HG02870 (cell line): ENCODE results near the gene OOSP4A.

Experiments used
- ATAC-seq: cut with Tn5 transposase; IDR thresholded peaks from one replicate; pipeline ENCODE4 v1.9.1; 2021; ENCODE audit warnings: mild to moderate bottlenecking, moderate library complexity; ENCODE audit not compliant: unreplicated experiment

Gene OOSP4A

GRCh38 chr11:59963733-59964132, at the start of gene OOSP4A:
Gene OOSP4A (plus strand): TSS chr11:59964033. CDS start chr11:59964033, 0 bp downstream.
- ATAC-seq: no peak

DNA sequence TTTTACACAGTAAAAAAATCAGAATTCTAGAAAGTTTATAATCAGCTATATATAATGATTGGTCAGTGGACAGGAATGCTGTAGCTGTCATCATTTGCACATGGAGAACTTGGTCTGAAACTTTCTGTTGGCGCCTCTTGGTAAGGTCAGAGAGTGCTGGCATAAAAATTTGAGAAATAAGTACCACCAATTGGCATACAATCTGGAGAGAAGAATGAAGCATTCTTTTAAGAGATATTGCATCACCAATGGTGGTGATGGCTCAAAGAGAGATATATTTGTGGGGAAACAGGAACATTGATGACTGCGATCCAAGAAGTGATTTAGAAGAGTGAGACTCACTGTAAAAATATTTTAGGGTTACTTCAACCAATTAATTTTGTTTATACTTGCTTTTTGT, 45.4 kb upstream of the OOSP4A start:
- ATAC-seq: no peak

GRCh38 chr11:59918987-59919589, 44.7 kb upstream of the OOSP4A start:
- ATAC-seq: no peak

- no peak for ATAC-seq
Measured at GRCh38 chr11:59923813-59924212, 40.0 kb upstream of the OOSP4A start.

DNA sequence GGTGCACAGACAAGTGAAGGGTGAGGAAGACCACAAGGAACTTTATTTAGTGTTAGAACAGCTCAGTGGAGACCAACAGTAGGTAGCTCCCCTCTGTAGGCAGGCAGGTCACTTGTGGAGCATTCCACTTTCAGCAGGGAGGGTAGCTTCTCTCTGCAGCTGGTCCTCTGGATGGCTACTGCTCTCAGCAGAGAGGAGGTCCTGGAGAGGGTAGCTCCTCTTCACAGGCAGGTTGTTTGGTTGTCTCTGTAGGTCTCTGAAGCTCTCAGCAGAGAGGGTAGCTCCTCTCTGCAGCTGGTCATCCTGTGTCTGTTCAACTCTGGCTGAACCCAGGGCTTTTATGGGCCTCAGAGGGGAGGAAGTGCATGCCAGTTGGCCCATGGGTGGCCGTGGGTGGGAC, 32.1 kb upstream of the OOSP4A start:
- no peak for ATAC-seq

DNA sequence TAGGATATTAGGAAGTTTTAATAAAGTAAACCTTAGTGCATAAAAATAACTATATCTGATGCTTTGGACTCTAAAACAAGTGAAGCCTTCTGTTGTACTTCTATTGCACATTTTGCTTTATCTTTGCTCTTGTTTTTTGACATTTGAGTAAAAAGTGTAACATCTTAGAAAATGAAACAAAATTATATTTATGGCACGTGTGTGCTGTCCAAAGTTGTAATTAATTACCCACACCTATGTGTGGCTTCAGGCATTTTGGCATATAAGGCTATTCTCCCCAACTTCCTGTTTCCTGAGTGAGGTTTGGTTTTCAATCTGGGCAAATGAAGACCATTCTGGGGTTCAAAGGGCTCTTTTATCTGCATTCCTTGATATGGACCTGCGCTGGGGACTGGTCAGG, 25.7 kb upstream of the OOSP4A start, which contains the start of gene OOSP1:
TSS of gene OOSP1 (plus strand) at position 301 of the 400 bp plus-strand sequence. CDS start at position 324, 23 bp downstream.
- ATAC-seq: no peak

DNA sequence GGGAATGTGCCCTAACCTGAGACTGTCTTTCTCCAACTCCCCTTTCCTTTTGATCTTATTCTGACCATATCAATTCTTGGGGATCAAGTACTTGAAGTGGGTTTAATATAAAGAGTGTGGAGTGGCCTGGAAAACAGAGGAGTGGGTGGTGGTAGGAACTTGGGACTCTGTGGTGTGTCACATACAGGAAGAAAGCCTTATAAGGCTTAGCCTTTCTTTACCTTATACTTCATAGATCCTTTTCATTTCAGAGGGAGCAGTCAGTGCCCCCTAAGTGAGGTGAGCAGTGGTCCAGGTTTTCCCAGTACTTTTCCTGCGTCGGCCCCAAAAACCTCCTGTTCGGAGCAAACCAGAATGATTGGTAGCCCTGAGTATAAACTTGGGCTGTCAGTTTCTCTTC, 25.1 kb upstream of the OOSP4A start:
- no peak for ATAC-seq

GRCh38 chr11:59939482-59939881, 24.4 kb upstream of the OOSP4A start:
- no peak for ATAC-seq

DNA sequence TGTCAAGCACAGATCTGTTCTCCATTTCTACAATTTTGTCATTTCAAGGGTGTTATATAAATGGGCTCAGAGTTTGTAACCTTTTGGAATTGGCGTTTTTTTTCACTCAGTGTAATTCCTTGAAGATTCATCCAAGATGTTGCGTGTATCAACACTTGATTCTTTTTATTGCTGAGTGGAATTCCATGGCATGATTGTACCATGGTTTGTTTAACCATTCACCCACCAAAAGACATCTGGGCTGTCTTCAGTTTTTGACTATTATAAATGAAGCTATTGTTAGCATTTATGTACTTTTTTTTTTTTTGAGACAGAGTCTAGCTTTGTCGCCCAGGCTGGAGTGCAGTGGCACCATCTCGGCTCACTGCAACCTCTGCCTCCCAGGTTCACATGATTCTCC, 22.7 kb upstream of the OOSP4A start:
- no peak for ATAC-seq

DNA sequence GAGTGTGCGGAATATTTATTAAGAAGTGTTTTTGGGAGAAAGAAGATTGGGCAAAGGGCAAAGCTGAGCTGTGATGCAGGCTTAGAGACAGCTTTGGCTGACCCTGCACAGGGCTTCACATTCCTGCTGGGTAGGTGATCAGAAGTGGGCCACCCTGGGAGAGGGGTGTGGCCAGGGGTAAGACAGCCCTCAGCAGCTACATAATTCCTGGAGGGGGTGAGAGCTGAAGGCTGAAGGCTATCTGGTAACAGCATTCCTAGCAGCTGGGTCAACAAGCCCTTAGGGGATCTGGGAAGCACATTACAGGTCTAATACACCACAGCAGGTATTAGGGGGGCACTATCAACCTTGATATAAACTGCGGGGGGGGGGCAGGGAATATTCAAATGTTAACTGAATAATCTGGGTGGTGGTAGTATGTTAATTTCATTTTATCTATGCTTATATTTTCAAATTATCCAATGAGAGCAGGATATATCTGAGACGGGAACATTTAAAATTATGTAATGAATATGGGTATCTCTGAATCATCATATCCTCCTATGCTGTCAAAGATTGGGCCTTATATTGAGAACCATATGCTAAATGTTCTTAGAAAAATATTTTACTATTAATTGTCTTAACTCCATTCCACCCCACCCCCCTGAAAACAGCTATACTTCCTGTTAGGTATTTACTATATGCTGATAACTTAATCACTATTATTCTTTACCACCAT, 19.7 kb upstream of the OOSP4A start:
- no peak for ATAC-seq

- no peak for ATAC-seq
Measured at GRCh38 chr11:59944720-59945119, 19.1 kb upstream of the OOSP4A start.

GRCh38 chr11:59953463-59954218, 10.2 kb upstream of the OOSP4A start:
- no peak for ATAC-seq

GRCh38 chr11:59954219-59954847, 9.5 kb upstream of the OOSP4A start:
- ATAC-seq: no peak

DNA sequence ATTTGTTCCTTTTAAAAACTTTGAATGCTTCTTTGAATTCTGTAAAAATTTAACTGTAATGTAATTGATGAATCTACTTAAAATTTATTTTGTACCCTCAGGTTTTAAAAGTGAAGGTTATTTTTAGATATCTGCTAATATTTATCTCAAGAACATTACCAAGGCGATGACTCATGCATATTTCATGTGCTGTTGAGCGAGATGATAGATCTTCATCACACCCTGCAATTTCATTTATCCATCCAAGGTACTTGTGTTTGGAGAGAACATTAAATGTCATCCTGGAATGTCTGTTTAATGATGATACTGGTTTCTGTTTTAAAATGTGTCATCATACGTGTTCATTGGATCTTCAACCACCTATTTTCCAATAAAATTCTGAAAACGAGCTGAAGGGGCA, 6.7 kb upstream of the OOSP4A start:
- ATAC-seq: no peak

DNA sequence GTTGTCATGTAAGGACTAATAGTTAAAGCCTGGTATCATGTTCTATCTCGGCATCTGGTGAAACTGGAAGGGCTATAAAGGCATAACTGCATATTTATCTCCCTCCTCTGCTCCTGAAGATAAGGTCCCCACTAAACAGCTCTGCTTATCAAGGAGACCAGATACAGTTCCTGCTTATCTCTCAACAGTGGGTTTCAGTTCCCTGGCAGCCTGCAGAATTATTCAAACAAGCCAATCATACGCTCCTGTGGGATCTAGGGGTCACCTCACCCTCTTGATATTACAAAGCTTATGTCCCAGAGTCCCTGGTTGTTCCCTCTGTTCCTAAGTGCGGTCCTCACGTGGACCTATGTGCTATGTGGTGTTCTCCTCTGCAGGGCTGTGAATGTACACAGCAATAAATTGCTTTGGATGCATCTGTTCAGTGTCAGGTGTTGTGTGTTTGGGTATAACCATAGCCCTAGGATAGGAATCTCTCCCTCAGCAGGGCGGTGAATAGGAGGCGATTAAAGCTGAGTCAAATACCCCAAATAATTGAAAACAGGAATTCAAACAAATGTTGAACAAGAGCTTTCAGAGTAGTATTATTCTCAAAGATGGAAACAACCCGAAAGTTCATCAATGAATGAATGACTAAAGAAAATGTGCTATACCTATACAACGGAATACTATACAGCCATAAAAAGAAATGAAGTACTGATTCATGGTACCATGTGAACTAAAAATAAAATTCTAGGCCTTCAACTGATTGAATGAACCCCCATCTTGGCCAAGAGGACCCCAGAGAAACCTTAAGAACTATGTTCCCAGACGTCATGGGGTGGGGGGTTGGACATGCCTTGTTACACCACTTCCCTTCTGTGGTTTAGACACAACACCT, 3.1 kb upstream of the OOSP4A start:
- no peak for ATAC-seq

- no peak for ATAC-seq
Measured at GRCh38 chr11:59962107-59962482, 1.7 kb upstream of the OOSP4A start.

- ATAC-seq: no peak
Measured at GRCh38 chr11:59965424-59965823, 1.6 kb downstream of the OOSP4A start.

DNA sequence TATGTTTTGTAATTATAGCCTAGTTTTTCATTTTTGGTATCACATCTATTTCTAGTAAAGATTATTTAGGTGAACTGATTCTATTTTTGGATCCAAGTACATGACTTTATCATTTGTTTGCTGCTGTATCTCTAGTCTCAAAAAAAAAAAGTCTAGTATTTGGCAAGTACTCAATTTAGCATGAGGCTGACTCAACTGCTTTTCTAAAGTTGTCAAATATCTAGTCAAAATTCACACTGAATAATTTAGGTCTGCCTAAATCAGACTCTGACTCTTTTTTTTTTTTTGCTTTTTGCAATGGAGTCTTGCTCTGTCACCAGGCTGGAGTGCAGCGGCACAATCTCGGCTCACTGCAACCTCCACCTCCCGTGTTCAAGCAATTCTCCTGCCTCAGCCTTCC, 2.4 kb downstream of the OOSP4A start:
- ATAC-seq: no peak

GRCh38 chr11:59967677-59968394, 4.0 kb downstream of the OOSP4A start:
- ATAC-seq: no peak

- ATAC-seq: no peak
Measured at GRCh38 chr11:59968395-59968783, 4.6 kb downstream of the OOSP4A start.
